Panc1 (cell line): ENCODE measurements around the gene ERCC2. TPM values are rescaled to one million over a fixed set of nuclear protein-coding genes. Genes with fewer than 3 reads are reported as not detected.

Experiments used
- total RNA-seq: library from RNA; stranded (reverse); gene quantifications from one replicate; pipeline ENCODE4 v1.2.1, GENCODE V29; 2021; ENCODE audit not compliant: unreplicated experiment

The ERCC2 gene
- total RNA-seq, 1 experiment from 2014 or later: 32.5 TPM

Other genes with a start within 250 kb of the ERCC2 start
- 0.05 TPM for gene NKPD1, start 209.6 kb downstream of the ERCC2 start, total RNA-seq
- 24.7 TPM for gene TRAPPC6A, start 192.3 kb downstream of the ERCC2 start, total RNA-seq
- gene BLOC1S3, start 191.8 kb downstream of the ERCC2 start, total RNA-seq: 21.8 TPM
- 0.08 TPM for gene EXOC3L2, start 125.2 kb downstream of the ERCC2 start, total RNA-seq
- 21.6 TPM for gene MARK4, start 119.3 kb downstream of the ERCC2 start, total RNA-seq
- not detected for gene CKM, start 47.7 kb downstream of the ERCC2 start, total RNA-seq
- 0.49 TPM for gene KLC3, start 29.8 kb downstream of the ERCC2 start, total RNA-seq
- 39.1 TPM for gene PPP1R13L, start 34.5 kb upstream of the ERCC2 start, total RNA-seq
- gene POLR1G, start 36.1 kb upstream of the ERCC2 start, total RNA-seq: 27.8 TPM
- gene ERCC1, start 53.3 kb upstream of the ERCC2 start, total RNA-seq: 80.3 TPM
- 13.4 TPM for gene FOSB, start 97.4 kb upstream of the ERCC2 start, total RNA-seq
- gene RTN2, start 126.5 kb upstream of the ERCC2 start, total RNA-seq: 15.6 TPM
- 3.3 TPM for gene PPM1N, start 127.9 kb upstream of the ERCC2 start, total RNA-seq
- 101 TPM for gene VASP, start 136.9 kb upstream of the ERCC2 start, total RNA-seq
- 20.3 TPM for gene OPA3, start 214.2 kb upstream of the ERCC2 start, total RNA-seq
- 0.23 TPM for gene GPR4, start 231.6 kb upstream of the ERCC2 start, total RNA-seq